GM18502 (cell line): ENCODE results near the gene NEMP1.
"Not testable (repeated sequence)": the region's sequence is repeated elsewhere in the genome, so short reads cannot be mapped to it uniquely, and the experiment has no call there.

Experiments
- ATAC-seq: cut with Tn5 transposase; IDR thresholded peaks from one replicate; pipeline ENCODE4 v1.9.1; 2021; ENCODE audit warnings: mild to moderate bottlenecking; ENCODE audit not compliant: unreplicated experiment, poor library complexity

The NEMP1 gene

DNA sequence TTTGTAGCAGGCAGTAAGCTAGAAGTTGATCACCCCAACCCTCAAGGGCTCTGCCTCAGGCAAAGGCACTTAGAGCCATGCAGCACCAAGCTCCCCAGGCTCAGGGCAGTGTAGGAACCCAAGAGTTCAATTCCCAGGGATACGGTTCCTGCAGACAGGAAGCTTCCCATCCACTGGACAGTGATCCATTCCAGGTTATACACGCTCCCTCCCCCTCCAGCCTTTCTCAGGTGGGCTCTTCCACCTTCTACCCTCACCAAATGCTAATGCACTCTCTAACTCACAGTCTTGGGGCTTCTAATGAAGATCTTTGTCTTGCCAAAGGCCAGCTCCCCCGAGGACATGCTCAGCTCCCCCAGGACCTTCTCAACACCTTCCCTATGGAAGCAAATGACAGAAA, 41.3 kb downstream of the NEMP1 start:
- no peak for ATAC-seq

GRCh38 chr12:57033431-57033830, 45.2 kb downstream of the NEMP1 start:
- ATAC-seq: no peak

GRCh38 chr12:57031789-57032188, 46.8 kb downstream of the NEMP1 start:
- ATAC-seq: no peak

DNA sequence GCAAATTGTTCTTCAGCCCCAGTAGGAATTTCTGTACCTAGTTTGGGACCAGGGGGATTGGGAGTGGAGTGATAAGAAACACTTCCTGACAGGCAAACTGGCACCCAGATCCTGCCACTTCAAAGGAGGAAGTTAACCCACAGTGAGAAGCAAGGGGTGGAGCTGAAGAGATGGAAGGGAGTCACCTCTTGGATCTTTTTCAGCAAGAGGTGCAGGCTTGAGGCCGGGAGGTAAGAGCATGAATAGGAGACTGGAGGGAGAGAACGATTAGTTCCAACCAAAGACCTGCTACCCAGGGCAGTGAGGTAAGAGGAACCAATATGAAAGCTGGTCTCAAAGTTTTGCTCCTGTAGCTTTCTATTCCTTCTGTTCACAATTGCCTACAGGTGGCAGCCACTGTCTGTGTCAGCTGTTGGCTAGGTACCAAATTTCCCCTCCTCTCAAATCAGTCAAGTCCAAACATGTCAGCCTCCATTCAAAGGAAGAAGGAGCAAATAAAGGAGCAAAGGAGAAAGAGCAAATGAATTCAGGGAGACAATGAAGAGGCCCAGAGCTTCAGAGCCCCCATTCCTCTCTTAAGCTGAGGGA, 47.4 kb downstream of the NEMP1 start:
- ATAC-seq: no peak

GRCh38 chr12:57029457-57029856, 49.1 kb downstream of the NEMP1 start:
- ATAC-seq: no peak

DNA sequence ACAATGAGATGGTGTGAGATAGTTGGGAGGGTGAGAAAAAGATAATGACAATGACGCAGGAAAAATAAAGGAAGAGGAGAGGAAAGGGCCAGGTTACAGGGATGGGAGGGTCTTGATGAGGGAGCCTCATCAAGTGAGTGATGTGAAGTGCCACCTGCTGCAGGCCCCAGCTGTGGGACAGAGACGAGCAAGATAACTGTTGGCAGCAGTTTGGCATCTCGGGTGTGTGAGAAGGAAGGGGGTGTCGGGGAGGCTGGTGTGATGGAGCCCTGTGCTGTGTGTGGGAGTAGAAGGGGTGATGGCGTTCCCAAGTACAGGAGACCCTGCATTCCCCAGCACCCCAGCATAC, 50.8 kb downstream of the NEMP1 start:
- no peak for ATAC-seq

- no peak for ATAC-seq
Observed at GRCh38 chr12:57027011-57027804, 51.4 kb downstream of the NEMP1 start.

DNA sequence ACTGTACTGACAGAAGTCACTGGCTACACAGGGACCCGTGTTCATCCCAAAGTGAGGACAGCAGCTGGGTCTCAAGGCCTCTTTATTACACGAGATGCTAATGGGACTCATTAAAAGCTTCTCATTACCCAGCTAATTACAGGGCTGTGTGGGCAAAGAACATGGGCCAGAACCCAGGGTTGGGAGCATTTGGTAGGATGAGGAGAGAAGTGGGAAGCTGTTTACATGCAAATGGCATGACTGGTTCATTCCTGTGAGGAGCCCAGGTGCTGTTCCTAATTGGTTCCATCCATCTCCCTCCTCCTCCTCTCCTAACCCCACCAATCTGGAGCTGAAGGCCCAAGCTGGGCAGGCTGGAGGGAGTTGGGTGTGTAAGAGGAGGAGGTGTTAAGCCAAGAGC, 53.4 kb downstream of the NEMP1 start:
- no peak for ATAC-seq

DNA sequence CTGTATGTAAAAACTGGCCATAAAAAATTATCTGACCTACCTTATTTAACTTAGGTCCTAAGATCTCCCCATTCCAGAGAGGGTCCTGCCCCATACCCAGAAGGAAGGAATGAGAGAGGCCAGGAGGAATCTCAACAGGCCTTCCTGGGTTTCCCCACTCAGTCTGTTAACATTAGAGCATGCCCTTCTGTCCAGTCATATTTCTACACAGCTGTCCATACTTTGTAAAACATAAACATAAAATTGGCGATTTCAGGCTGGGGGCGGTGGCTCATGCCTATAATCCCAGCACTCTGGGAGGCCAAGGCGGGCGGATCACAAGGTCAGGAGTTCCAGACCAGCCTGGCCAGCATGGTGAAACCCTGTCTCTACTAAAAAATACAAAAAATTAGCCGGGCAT, 56.3 kb downstream of the NEMP1 start:
- not testable (repeated sequence) for ATAC-seq

DNA sequence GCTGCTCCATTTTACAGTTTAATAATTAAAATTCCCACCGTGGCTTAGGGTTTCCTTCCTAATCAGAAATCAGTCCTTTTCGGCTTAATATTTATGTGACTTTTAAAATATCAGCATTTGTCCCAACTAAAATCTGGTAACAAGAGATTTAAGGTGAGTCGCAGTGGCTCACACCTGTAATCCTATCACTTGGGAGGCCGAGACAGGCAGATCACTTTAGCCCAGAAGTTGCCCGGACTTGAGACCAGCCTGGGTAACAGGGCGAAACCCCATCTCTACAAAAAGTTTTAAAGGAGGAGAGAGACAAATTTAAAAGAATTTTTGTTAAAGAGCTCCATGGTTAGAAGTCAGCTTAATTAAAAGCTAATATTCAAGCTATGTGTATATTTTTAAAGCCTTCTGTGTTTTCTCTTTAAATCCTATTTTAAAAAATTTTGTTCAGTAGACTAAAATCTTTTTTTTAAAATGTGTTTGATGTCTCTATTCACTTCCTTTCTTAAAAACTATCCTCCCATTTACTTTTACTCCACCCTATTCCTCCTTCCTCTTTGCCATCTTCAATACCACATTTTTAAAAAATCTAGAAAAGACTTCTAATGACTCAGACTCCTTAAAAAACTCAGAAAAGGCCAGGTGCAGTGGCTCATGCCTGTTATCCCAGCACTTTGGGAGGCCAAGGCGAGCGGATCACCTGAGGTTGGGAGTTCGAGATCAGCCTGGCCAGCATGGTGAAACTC, 58.4 kb downstream of the NEMP1 start:
- ATAC-seq: no peak

GRCh38 chr12:57018906-57019305, 59.7 kb downstream of the NEMP1 start:
- no peak for ATAC-seq

- ATAC-seq: not testable (repeated sequence)
Observed at GRCh38 chr12:57018353-57018752, 60.2 kb downstream of the NEMP1 start.

DNA sequence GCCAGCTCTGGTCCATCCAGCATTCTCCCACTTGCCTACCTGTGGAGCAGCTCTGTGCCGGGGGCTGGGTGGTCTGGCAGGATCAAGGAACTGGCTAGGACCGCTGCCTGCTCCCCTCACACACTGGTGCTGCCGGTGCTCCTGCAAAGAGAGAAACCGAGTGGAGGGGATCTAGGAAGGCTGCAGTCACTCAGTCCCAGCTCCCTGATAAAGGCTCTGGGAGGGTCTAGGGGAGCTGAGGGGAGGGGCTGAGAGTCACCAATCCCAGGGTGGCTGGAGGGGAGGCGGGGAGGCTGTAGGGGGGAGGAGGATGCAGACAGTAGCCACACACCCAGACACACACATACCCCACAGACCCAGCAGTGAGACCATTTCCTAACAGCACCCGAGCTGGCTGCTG, 62.2 kb downstream of the NEMP1 start, which contains the start of gene TAC3:
Gene TAC3 (minus strand): TSS at position 182 of the 400 bp plus-strand sequence. CDS start 732 bp downstream, outside the sequence.
- no peak for ATAC-seq

- ATAC-seq: peak; percentile 64
Observed at GRCh38 chr12:57012600-57013465, 65.8 kb downstream of the NEMP1 start.

GRCh38 chr12:57011438-57012424, 66.9 kb downstream of the NEMP1 start:
- no peak for ATAC-seq

DNA sequence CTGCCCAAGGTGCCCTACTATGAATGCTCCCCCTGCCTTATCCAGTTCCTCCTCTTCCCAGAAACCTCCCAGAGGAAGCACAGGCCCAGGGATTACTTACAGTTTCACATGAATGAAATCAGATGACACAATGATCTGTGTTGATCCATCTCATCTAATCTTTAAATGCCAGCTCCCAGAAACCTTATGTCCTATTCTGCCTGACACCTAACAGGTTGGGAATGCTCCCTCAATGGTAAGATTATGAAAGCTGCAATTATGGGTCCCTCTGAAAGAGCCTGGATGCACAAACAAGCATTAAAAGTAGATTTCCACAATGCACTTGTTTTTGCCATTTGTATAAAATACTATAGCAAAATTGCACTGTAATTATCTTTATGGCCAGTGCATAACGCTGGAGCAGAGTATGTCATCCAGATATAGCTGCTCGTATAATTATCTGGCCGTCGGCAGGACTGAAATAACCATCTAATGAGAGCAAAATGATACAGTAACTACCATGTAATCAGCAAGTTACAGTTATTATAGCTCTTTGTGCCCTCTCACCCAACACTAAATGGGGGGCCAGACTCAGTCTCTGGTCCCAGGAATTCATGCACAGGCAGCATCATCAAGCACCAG, 67.9 kb downstream of the NEMP1 start:
- no peak for ATAC-seq

GRCh38 chr12:57009949-57010626, 68.5 kb downstream of the NEMP1 start:
- ATAC-seq: no peak

DNA sequence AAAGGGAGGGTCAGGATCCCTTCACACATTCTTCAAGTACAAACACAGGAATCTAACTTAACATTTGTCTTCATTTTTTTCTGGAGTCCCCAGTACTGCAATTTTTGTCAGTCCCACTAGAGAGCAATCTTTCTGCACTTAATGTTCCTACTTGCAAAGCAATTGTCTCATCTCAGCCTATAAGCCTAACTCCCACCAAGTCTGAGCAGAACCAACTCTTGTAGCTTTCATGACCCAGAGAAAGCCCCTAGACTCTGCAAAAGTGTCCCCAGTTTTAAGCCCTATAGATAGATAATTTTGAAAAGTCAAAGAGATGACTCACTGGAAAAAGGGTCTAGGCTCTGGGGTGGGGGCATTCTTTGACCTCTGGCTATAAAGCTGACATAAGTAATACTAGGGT, 70.4 kb downstream of the NEMP1 start:
- no peak for ATAC-seq
